HCT116 (cell line): ENCODE measurements around the gene XPNPEP3. TPM values are rescaled to one million over a fixed set of nuclear protein-coding genes. Genes with fewer than 3 reads are reported as not detected.
A peak's percentile ranks its signal among the peaks of the same experiment; 100 is the strongest.

ENCODE experiments used
- ATAC-seq: fragments of 200-7000 bp; cut with Tn5 transposase; 2 replicates; pipeline ENCODE4 v1.9.1; 2020; ENCODE audit warnings: mild to moderate bottlenecking, moderate library complexity
- Bru-seq: library from RNA; stranded (reverse); fragments of 400-500 nt; gene quantifications from one replicate; lab custom pipeline; 2021; lab: Mats Ljungman, UMichigan
- BruChase-seq, 2 experiments: library from RNA; stranded (reverse); fragments of 400-500 nt; gene quantifications; one replicate each; lab custom pipeline; 2021; lab: Mats Ljungman, UMichigan
- BruUV-seq: library from RNA; stranded (reverse); fragments of 400-500 nt; replicated peaks from 2 replicates; lab custom pipeline; 2021; lab: Mats Ljungman, UMichigan
- CTCF ChIA-PET: fragments of 300-600 bp; sonication (Branson Sonifier 250); formaldehyde crosslinking; loops from one replicate; lab custom pipeline; 2021; ENCODE audit warnings: antibody characterized with exemption; lab: Charles Lee
- POLR2A ChIA-PET: fragments of 300-600, 350-600 bp; sonication (Branson Sonifier 250); formaldehyde crosslinking; loops from one replicate; lab custom pipeline; 2021; ENCODE audit warnings: antibody characterized with exemption; lab: Charles Lee
- RAD21 ChIA-PET, 2 experiments: fragments of 300-600 bp; sonication (Branson Sonifier 250); formaldehyde crosslinking; loops; one replicate each; lab custom pipeline; 2023; ENCODE audit warnings: low total read pairs in 2 of 2; ENCODE audit not compliant: uncharacterized antibody in 2 of 2, unreplicated experiment in 2 of 2, low non-redundant PET in 1 of 2; lab: Charles Lee
- DNase-seq: peaks from one replicate; pipeline ENCODE4 v3.0.0-alpha.2; 2010; ENCODE audit warnings: low read depth, low spot score
- H2AFZ ChIP-seq: fragments of 200-600 bp; shearing (Covaris generic), sonication (generic); 2 replicates; pipeline ENCODE4 v1.6.1; 2017; ENCODE audit warnings: low read depth, mixed run types, mixed read lengths, antibody characterized with exemption, low read length; ENCODE audit not compliant: poor library complexity, severe bottlenecking
- H3K27ac ChIP-seq: 2 replicates; pipeline ENCODE4 v1.5.1; 2012; ENCODE audit warnings: low read depth, low read length
- H3K27me3 ChIP-seq: fragments of 200-600 bp; sonication (generic); 2 replicates; pipeline ENCODE4 v1.6.1; 2016; ENCODE audit warnings: mixed run types, low read length, mixed read lengths; ENCODE audit not compliant: insufficient read depth
- H3K36me3 ChIP-seq, 2 experiments: fragments of 200-500 bp in 1 of 2; fragments of 200-600 bp in 1 of 2; sonication (Bioruptor generic) in 1 of 2; sonication (generic) in 1 of 2; 2 replicates each; pipeline versions ENCODE4 v1.5.1 to v1.6.1; 2014 to 2016; ENCODE audit warnings: low read length in 2 of 2, inconsistent platforms in 1 of 2, mixed read lengths in 1 of 2, mixed run types in 1 of 2; ENCODE audit not compliant: insufficient read depth in 2 of 2, control insufficient read depth in 1 of 2
- H3K4me1 ChIP-seq, 2 experiments: fragments of 200-600 bp in 1 of 2; sonication (generic) in 1 of 2; 2 replicates each; pipeline versions ENCODE4 v1.5.1 to v1.6.1; 2012 to 2017; ENCODE audit warnings: low read length in 2 of 2, inconsistent platforms in 1 of 2, mild to moderate bottlenecking in 1 of 2, mixed read lengths in 1 of 2, mixed run types in 1 of 2, moderate library complexity in 1 of 2; ENCODE audit not compliant: insufficient read depth in 2 of 2, control insufficient read depth in 1 of 2
- H3K4me2 ChIP-seq: fragments of 200-600 bp; sonication (generic); 2 replicates; pipeline ENCODE4 v1.6.1; 2017; ENCODE audit warnings: mixed run types, low read length, mixed read lengths
- H3K4me3 ChIP-seq, 2 experiments: fragments of 200-600 bp in 1 of 2; sonication (generic) in 1 of 2; replicated peaks in 1 of 2; 2 replicates each; pipeline ENCODE4 v1.5.1; 2011 to 2016; ENCODE audit warnings: low read length in 2 of 2, control low read depth in 1 of 2, low read depth in 1 of 2, mild to moderate bottlenecking in 1 of 2, mixed read lengths in 1 of 2, mixed run types in 1 of 2
- H3K79me2 ChIP-seq: fragments of 200-600 bp; sonication (generic); 2 replicates; pipeline ENCODE4 v1.6.1; 2017; ENCODE audit warnings: mild to moderate bottlenecking, mixed run types, low read length, moderate library complexity, mixed read lengths; ENCODE audit not compliant: insufficient read depth
- H3K9ac ChIP-seq: fragments of 200-600 bp; sonication (generic); 2 replicates; pipeline ENCODE4 v1.6.1; 2016; ENCODE audit warnings: low read length, mixed read lengths
- H3K9me2 ChIP-seq: fragments of 200-600 bp; sonication (generic), shearing (Covaris generic); 2 replicates; pipeline ENCODE4 v1.6.1; 2017; ENCODE audit warnings: mixed run types, mild to moderate bottlenecking, moderate library complexity; ENCODE audit not compliant: insufficient read depth
- H3K9me3 ChIP-seq, 2 experiments: fragments of 200-500 bp in 1 of 2; fragments of 200-600 bp in 1 of 2; sonication (Bioruptor generic) in 1 of 2; sonication (generic) in 1 of 2; 2 replicates each; pipeline ENCODE4 v1.6.1; 2014 to 2017; ENCODE audit warnings: low read length in 2 of 2, mixed read lengths in 2 of 2, inconsistent platforms in 1 of 2, low read depth in 1 of 2, mild to moderate bottlenecking in 1 of 2, mixed run types in 1 of 2, moderate library complexity in 1 of 2; ENCODE audit not compliant: control insufficient read depth in 1 of 2, insufficient read depth in 1 of 2
- H4K20me1 ChIP-seq: fragments of 200-600 bp; sonication (generic), shearing (Covaris generic); 2 replicates; pipeline ENCODE4 v1.6.1; 2017; ENCODE audit warnings: mixed run types, mild to moderate bottlenecking, moderate library complexity; ENCODE audit not compliant: insufficient read depth
- ATF3 ChIP-seq: IDR thresholded peaks from 2 replicates; pipeline ENCODE4 v1.6.1; 2012
- CEBPB ChIP-seq: IDR thresholded peaks from 2 replicates; pipeline ENCODE4 v1.6.1; 2012; ENCODE audit warnings: low read depth
- CTCF ChIP-seq, 3 experiments: fragments of 200-600 bp in 1 of 3; sonication (generic) in 1 of 3; IDR thresholded peaks in 2 of 3; conservative IDR thresholded peaks in 1 of 3; 2 replicates each; pipeline ENCODE4 v1.5.1; 2012 to 2017; ENCODE audit warnings: low read depth in 2 of 3, low read length in 2 of 3, antibody characterized with exemption in 1 of 3, borderline replicate concordance in 1 of 3, control low read depth in 1 of 3, mild to moderate bottlenecking in 1 of 3, mixed read lengths in 1 of 3, mixed run types in 1 of 3, moderate library complexity in 1 of 3; ENCODE audit not compliant: insufficient read depth in 1 of 3
- EGR1 ChIP-seq: IDR thresholded peaks from 2 replicates; pipeline ENCODE4 v1.6.1; 2012; ENCODE audit warnings: low read depth
- FOSL1 ChIP-seq: IDR thresholded peaks from 2 replicates; pipeline ENCODE4 v1.6.1; 2012; ENCODE audit warnings: low read depth
- POLR2A ChIP-seq: IDR thresholded peaks from 2 replicates; pipeline ENCODE4 v1.7.0; 2011; ENCODE audit warnings: borderline replicate concordance; ENCODE audit not compliant: insufficient read depth, insufficient read length; ENCODE audit errors: extremely low read depth
- POLR2AphosphoS5 ChIP-seq: IDR thresholded peaks from 2 replicates; pipeline ENCODE4 v1.6.1; 2011; ENCODE audit warnings: mild to moderate bottlenecking, low read depth, low read length, moderate library complexity
- SIN3A ChIP-seq: IDR thresholded peaks from 2 replicates; pipeline ENCODE4 v1.6.1; 2012; ENCODE audit warnings: low read depth
- SP1 ChIP-seq: IDR thresholded peaks from 2 replicates; pipeline ENCODE4 v1.6.1; 2012; ENCODE audit warnings: low read depth
- SRF ChIP-seq: IDR thresholded peaks from 2 replicates; pipeline ENCODE4 v1.6.1; 2012; ENCODE audit warnings: low read depth
- TCF7L2 ChIP-seq: IDR thresholded peaks from 2 replicates; pipeline ENCODE4 v1.7.0; 2011; ENCODE audit warnings: borderline replicate concordance, inconsistent platforms; ENCODE audit not compliant: insufficient read depth, insufficient read length; ENCODE audit errors: extremely low read depth
- ZFX ChIP-seq: fragments of 450-650 bp; IDR thresholded peaks from 2 replicates; pipeline ENCODE4 v1.6.1; 2017
- ZNF274 ChIP-seq: fragments of 200-500 bp; sonication (Bioruptor generic); IDR thresholded peaks from 2 replicates; pipeline ENCODE4 v1.6.1; 2014; ENCODE audit warnings: mild to moderate bottlenecking, low read depth, low read length, inconsistent platforms
- intact Hi-C: fragments of 100-400 bp; cut with micrococcal nuclease; formaldehyde crosslinking; loops from 2 replicates; pipeline ENCODE4 v1.10.0; 2022
- long read RNA-seq: library from polyadenylated mRNA; unstranded; transcript quantifications from one replicate; pipeline ENCODE4 v2.0.0, GENCODE V29; 2021; ENCODE audit not compliant: unreplicated experiment
- polyA plus RNA-seq: library from polyadenylated mRNA; unstranded; fragments of >200 nt; gene quantifications from 2 replicates; pipeline ENCODE4 v1.2.1, GENCODE V29; 2012; ENCODE audit warnings: missing spikeins
- total RNA-seq: library from RNA; stranded (reverse); gene quantifications from one replicate; pipeline ENCODE4 v1.2.1, GENCODE V29; 2021; ENCODE audit not compliant: unreplicated experiment
- TF ChIP-seq, protein P1 (sequence below): IDR thresholded peaks from 2 replicates; pipeline ENCODE4 v1.6.1; 2012

Gene XPNPEP3
- total RNA-seq (29.8 TPM), Bru-seq, nascent RNA (percentile 77 among the genes with signal in this experiment), BruChase-seq, experiment 1, labeled RNA remaining after a 6-hour chase (percentile 86 among the genes with signal in this experiment), BruChase-seq, experiment 2, labeled RNA remaining after a 2-hour chase (percentile 76 among the genes with signal in this experiment)
- 7.1 and 7.4 TPM in 2 replicates for polyA plus RNA-seq
- long read RNA-seq, full-length matches to known transcripts: 20 of 42 reads
- long read RNA-seq, partial matches to known transcripts: 5 of 42 reads
- long read RNA-seq, other reads (novel, unspliced or antisense): 17 of 42 reads

- Histone ChIP-seq H3K79me2 (peaks cover 95% of the 10 kb centered on the region), H3K36me3 (peaks cover 5 to 6% of the 10 kb centered on the region in 2 experiments; a peak in 3 of 4 replicates), H3K4me2 (peak within 1 kb of the TSS; percentile 87), H3K9me3 (no peaks in the 10 kb centered on the region), H3K27me3 (no peaks in the 10 kb centered on the region), H2AFZ (no peak within 1 kb of the TSS)
- ChIA-PET CTCF (no interaction called here), POLR2A (interaction anchor here (1.0 to 1.2 kb wide), 3 partner anchors 11 to 733 kb away, joined by 3 to 9 read pairs (median 4); partner anchors contain the start of gene PMM1)
- ATAC-seq: peak; percentile 97
- intact Hi-C loops: no loop called here
- TF ChIP-seq ZFX (peak; percentile 76), ZNF274 (no peak), CEBPB (no peak), EGR1 (peak; percentile 69), SIN3A (peak; percentile 70; the same call in 1 of the 2 replicates), SP1 (peak; percentile 75; the same call in 1 of the 2 replicates), POLR2AphosphoS5 (peak; percentile 83), FOSL1 (no peak), ATF3 (no peak), SRF (peak; percentile 85), POLR2A (peak; percentile 64), TCF7L2 (peak; percentile 39), CTCF (IDR thresholded peaks at IDR 0.05 in 2 of 3, conservative IDR thresholded peaks at IDR 0.05 in 1 of 3; ENCODE audit: borderline replicate concordance in 1 of 3, insufficient read depth in 1 of 3, low read depth in 2 of 3, low read length in 2 of 3) (peak in 1 of 3 experiments; percentile 20; a peak in 1 of 6 replicates)
- TF ChIP-seq, protein P1, sequence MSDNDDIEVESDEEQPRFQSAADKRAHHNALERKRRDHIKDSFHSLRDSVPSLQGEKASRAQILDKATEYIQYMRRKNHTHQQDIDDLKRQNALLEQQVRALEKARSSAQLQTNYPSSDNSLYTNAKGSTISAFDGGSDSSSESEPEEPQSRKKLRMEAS: peak; percentile 57
- TF ChIP-seq, all 23 proteins: peak for 10
- Histone ChIP-seq H3K9ac (peak within 1 kb of the TSS; percentile 99), H3K4me3 (peak within 1 kb of the TSS; percentile 99), H3K27ac (peak within 1 kb of the TSS; percentile 92), H4K20me1 (peaks cover 10% of the 10 kb centered on the region; the same call in 1 of the 2 replicates), H3K9me2 (no peaks in the 10 kb centered on the region), H3K4me1 (peaks cover 9 to 15% of the 10 kb centered on the region in 2 experiments)
- RAD21 ChIA-PET: interaction anchor here in 1 of 2 experiments (0.8 kb wide), 1 partner anchor 174 kb away, joined by 3 read pairs; no protein-coding TSS in a partner anchor
- no TSS peak for BruUV-seq
- peak; percentile 92 for DNase-seq
These were observed at the start of gene XPNPEP3, which contains the start of gene ST13 for GRCh38 chr22:40856513-40857308. TSS of gene XPNPEP3 (plus strand) at chr22:40857148. CDS start at chr22:40857182, 34 bp downstream. TSS of gene ST13 (minus strand) at chr22:40856639. CDS start at chr22:40856540, 99 bp downstream.
